ENCODE data around the gene EMC9.
A peak's percentile ranks its signal among the peaks of the same experiment; 100 is the strongest.

The EMC9 gene, protein sequence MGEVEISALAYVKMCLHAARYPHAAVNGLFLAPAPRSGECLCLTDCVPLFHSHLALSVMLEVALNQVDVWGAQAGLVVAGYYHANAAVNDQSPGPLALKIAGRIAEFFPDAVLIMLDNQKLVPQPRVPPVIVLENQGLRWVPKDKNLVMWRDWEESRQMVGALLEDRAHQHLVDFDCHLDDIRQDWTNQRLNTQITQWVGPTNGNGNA

DNA sequence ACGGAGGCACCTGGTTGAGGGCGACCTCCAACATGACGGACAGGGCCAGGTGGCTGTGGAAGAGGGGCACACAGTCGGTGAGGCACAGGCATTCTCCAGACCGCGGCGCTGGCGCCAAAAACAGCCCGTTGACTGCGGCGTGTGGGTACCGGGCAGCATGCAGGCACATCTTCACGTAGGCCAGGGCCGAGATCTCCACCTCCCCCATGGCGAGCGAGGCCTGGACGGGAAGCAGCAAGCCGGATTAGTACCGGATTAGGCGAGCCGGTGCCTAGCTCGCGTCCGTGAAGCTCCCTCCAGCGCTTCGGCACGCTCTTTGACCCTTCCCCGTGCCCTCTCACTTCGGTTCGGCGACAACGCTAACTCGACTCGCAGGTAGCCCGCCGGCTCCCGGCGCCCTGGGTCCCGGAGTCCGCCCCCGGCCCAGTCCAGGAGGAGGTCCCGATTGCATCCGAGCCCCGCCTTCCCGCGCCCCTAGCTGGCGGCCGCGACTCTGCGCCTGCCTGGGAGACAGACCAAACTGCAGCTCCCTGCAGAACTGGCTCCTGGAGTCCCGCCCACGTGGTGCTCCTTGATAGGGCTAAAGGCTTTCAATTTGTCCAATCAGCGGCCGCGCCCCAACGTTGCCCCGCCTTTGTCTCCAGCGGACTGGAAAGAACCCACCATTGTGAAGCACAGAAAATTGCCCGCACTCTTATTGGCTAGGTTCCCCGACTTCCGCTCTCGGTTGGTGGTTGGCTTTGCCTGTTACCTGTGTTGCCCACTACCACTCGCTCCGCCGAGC is at the start of gene EMC9:
Gene EMC9, minus strand, starts transcription at position 495 of the 784 bp plus-strand sequence. Its CDS starts 287 bp downstream, at position 208.
- DNase-seq (ENCODE audit: low read depth in 2 of 2), result peak; percentile 99

DNA sequence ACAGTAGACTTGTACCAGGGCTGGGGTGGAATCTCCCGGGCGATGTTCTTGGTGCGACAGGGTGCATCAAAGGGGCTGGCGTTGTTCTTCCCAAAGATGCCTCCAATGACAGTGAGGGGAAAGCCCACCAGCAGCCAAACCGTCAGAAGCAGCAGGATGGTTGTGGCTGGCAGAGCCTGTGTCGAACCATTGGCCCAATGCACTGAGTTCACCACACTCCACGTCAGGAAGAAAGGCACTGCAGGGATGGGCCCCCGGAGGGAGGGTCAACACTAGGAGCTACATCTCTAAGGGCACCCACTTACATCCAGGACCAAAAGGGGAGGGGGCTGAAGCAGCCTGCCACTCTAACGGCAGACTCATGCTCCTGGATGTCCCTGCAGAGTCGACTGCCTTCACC is 49.0 kb upstream of the EMC9 start:
- DNase-seq (ENCODE audit: low read depth in 2 of 2), result no peak

DNA sequence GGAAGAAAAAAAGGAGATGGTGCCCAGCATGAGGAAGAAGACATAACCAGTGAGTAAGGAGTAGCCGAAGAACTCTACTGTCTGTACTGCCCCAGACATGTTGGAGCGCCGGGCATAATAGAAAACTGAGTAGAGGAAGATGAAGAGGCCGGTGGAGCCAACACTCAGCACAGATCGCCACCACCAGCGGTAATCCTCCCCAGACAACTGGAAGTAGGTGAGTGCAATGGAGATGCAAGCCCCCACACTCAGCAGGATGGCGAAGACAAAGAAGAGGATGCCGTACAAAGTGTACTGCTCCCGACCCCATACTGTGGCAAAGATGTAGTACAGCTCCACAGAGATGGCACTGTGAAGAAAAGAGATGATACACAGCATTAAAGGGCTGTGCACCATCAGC is 48.1 kb upstream of the EMC9 start:
- no peak for DNase-seq (ENCODE audit: low read depth in 2 of 2)

DNA sequence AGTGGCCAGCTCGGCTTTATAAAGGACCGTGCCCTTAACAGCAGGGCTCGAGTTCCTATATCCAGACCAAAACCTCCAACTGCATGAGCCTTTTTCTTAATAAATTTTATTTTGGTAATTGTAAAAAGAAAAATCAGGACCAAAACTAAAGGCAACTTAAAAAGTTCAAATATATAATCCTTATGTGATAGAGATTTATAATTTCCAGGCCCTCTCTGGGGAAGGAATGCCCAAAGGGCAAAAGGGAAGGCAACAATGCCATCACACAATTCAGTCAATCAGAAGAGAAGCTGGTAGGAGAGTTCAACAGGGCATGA is 47.6 kb upstream of the EMC9 start:
- DNase-seq (ENCODE audit: low read depth in 2 of 2), result no peak

DNA sequence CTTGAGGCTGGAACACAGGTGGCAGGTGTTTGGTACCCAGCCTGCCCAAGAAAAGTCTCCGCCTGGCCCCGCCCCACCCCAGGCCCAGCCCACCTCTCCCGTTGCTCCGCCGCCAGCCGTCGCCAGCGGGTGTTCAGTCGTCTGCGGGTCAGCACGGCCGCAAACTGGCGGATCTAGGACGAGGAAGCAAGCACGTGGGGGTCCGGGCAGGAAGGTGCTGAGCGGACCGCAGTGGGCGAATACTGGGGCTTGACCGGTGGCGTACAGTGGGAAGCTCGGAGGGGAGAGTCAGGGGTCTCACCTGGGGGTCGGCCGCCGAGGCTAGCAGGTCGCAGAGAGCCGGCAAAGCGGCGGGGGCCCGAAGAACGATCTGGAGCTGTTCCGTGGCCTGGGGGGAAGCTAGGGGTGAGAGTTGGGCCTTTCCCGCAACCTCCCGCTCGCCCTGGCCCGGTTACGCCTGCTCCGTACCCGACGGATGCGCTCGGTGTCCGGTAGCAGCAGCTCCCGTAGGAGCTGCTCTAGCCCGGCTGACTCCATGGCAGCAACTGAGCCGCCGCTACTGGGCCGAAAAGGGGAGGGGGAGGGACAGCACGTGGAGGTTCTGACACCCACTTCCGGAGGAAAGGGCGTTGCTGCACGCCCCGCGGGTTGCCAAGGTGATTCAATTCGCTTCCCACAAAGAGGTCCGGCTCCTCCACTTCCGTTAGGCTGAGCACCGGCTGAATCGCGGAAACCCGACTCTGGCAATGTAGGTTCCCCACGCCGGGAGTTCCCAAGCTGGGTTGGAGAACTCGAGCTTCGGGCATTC is 47.1 kb upstream of the EMC9 start, which contains the start of gene IPO4:
Gene IPO4, minus strand, starts transcription at position 566 of the 808 bp plus-strand sequence. Its CDS starts 29 bp downstream, at position 537.
- peak; percentile 92 to 94 for DNase-seq (ENCODE audit: low read depth in 2 of 2)

DNA sequence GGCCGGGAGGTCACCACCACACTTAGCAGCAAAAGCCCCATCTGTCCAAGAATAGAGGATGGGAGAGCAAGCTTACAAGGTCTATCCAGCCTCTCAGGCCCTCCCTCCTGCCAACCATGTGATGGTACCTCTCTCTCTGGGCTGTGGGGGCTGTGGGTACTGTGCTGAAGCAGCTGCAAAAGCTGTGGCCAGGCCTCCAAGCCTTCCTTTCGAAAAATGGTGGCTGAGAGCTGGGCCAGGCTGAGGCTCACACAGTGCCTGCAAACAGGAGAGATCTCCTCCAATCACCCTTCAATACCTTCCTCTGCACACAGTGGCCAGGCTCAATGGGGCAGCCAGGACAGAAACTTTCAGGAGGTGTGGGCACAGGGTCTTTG is 46.1 kb upstream of the EMC9 start:
- DNase-seq (ENCODE audit: low read depth in 2 of 2), result no peak

DNA sequence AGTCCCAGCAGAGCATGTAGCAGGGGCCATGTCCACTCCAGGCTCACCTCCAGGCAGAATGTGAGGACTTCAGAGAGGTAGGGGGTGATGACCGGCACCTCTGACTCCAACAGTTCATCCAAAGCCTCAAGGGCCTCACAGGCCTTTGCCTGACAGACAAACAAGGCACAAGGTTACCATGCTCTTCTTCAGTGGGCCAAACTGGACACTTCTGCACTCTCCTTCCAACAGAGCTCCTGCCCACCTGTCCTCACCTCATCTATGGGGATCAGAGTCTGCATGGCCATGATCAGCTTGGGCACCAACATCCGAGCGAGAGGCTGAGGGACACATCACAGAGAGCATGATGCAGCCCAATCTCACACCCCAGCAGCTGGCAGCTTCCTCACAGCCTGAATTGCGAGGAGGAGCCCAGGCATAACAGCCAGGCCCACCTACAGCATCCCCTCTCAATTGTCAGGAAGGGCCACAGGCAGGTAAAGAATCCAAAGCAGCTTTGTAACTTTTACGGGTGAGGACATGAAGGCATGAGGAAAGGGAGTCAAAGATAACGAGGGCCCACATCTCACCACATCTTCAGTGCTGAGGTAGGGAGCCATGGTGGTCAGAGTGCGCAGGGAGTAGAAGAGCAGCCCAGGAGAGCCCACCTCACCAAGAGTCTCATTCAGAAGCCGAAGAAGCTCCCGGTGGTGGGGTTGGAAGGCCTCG is 45.6 kb upstream of the EMC9 start:
- no peak for DNase-seq (ENCODE audit: low read depth in 2 of 2)

DNA sequence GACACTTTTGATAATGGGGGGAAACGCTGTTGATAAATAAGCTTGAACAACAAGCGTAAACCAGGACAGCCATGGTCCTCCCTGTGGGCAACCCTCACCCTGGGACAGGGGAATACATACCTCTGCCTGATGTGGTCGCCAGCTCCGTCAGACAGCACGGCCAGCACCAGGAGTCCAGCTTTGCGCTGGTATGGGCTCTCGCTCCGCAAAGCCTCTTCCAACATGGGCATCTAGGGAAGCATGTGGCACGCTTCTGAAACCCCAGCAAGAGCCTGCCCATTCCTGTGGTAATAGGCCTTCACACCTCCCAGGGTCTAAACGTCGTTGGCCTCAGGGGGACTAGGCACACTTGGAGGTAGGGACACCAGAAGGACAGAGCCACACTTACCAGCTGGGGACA is 44.4 kb upstream of the EMC9 start:
- no peak for DNase-seq (ENCODE audit: low read depth in 2 of 2)

DNA sequence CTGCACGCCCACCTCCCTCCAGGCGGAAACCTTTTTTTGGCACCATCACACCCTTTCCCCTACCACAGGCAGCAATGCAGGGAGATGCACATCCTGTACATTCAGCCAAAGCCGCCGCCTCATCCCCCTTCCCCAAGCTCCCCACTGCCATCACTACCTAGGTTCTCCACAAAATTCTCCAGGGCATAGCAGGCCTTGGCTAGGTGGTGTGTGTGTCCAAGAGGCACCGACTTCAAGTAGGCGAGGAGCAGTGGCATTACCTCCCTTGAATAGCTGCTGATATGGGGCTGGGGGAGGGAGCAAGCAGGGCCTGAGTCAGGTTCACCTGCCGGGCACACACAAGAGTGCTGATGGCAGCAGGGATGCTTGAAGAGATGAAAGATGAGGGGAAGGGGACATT is 43.6 kb upstream of the EMC9 start:
- DNase-seq (ENCODE audit: low read depth in 2 of 2), result no peak

DNA sequence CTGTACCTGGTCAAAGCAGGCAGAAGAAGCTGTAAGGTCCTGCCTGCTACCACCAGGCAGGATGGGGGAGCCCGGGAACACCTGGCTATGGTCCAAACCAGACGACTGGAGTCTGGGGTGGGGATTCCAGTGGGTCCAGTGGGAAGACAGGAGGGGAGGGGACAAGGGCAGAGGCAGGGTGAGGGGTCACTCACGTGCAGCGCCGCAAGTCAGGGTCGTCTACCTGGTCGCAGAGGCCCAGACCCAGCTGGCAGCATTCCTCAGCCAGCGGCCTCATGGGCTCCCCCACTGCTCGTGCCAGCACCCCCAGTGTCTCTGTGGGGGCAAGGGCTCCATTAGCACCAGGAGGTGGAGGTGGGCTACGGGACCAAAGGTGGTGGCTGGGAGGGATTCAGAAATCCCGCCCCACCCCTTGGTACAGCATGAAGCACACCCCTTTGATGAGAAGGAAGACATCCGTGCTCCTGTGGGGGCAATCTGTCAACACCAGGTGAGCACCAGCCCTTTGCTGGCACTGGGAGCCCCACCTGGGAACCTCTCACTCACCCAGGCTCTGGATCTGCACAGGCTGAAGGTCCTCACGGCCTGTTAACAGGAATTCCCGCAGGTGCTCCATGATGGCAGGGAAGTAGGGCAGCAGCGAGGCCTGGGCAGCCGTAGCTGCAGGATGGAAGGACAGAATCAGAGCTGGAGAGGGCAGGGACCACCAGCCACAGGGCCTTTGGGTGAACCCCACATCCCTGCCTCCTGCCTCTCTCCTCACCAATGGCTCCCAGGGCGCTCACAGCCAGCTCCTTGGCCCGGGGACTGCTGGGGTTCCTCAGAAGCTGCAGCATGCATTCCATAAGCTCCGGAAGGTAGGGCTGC is 42.9 kb upstream of the EMC9 start:
- no peak for DNase-seq (ENCODE audit: low read depth in 2 of 2)

DNA sequence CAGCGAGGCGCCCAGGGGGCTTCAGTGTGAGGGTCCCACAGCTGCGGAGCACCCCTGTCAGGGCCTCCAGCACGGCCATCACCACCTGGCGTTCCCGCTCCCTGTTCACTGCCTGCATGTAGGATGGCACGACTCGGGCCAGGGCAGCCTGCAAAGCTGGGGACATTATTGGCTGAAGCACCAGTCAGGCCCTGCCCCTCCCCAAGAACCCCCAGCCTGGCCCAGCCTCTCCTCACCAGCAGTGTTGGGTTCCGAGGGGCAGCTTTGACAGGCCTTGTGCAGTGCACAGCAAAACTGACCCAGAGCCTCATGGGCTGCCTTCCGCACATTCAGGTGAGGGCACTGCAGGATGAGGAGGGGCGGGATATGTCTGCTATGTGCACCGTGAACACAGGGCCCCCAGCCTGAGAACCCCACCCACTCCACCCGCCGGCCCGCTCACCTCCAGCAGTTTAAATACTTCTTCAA is 41.7 kb upstream of the EMC9 start:
- DNase-seq (ENCODE audit: low read depth in 2 of 2), result no peak

DNA sequence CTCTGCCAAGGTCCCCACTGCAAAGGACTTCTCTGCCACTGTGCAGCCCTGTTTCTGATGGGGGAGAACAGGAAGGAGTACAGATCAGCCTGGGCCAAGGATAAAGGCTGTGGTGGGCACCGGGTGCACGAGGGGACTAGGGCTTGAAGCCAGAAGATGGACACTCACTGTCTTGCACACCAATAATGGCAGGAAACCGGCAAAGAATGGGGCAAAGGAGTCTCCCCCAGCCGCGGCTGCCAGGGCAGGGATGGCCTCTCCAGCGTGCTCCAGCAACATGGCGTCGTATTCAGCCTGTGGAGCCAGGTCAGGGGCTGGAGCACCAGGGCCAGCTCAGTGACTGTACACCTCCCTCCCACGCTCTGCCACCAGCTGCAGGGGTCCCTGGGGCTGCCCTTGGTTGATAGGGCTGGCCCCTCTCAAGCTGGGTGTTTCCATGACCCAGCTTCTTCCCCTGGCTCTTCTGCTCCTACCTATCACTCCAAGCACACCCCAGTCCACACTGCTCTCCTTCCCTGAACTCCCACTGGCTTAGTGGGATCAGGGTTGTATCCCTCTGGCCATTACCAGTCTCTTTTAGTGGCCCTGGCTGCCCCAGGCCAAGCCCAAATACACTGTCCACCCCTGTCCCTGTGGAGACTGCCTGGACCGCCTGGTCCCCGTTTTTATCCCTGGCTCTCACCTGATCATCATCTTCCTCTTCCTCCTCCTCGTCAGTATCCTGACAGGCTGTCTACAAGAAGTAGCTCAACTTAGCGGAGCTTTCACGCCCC is 40.9 kb upstream of the EMC9 start:
- DNase-seq (ENCODE audit: low read depth in 2 of 2), result no peak

DNA sequence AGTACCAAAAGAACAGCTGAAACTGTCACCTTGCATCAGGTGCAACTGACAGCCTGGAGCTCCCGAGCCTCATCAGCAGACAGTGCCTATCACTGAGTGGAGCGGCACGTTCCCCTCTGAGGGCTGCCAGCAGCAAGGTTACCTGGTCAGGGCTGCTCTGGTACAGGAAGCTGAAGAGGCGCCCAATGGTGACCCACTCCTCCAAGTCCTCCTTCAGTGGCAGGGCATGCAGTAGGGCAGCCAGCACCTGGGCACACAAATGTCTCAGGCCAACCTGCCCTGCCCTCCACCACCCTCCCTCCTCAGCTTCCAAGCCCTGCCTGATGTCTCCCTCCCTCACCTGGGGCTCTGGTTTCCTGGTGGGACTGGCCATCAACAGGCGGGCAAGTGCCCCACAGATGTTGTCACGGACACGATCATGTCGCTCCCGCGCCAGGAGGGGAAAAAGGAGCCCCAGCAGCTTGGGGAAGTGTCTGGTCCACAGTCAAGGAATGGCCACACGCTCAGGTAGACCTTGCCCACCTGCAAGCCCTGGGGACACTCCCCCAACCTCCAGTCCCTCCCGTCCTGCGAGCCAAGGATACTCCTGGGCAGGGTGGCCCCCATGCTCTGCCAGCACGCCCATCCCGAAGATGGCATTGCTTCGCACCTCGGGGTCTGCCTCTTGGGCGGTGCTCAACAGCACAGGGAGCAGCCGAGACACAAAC is 40.1 kb upstream of the EMC9 start:
- DNase-seq (ENCODE audit: low read depth in 2 of 2), result no peak

DNA sequence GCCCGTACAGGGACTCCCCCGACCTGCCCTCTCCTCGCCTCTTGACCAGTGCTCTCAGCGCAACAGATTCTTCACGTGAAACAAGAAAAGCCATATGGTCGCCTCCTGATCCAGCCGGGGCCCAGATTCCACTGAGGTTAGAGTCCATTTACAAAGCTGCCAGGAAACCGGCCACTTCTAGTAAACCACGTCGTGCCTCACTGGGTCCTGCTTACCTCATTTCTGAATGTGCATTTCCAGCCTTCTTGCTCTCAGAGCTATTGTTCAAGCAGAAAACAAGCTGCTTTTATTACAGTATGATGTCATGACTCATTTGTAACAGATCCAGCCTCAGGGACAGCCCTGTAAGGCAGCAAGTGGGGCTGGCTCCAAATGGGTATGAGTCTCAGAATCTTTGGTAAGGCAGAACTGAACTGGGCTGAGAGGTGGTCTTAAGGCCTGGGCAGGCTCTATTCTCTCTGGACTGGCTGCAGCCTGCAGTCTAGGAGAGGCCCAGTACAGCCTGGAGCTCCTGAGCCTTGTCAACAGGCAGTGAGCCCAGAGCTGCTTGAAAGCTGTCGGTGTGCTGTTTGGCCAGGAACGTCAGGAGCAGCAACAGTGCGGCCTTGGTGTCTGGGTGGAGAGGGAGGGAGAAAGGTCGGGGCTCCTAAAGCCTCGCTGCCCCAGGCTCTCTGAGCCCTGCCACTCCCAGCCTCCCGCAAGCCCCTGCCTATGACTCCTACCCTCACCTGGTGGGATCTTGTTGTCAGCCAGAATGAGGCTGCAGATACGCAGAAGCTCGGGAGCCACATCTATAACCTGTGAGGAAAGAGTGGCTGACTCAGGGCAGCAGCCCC is 38.8 kb upstream of the EMC9 start:
- DNase-seq (ENCODE audit: low read depth in 2 of 2), result no peak

DNA sequence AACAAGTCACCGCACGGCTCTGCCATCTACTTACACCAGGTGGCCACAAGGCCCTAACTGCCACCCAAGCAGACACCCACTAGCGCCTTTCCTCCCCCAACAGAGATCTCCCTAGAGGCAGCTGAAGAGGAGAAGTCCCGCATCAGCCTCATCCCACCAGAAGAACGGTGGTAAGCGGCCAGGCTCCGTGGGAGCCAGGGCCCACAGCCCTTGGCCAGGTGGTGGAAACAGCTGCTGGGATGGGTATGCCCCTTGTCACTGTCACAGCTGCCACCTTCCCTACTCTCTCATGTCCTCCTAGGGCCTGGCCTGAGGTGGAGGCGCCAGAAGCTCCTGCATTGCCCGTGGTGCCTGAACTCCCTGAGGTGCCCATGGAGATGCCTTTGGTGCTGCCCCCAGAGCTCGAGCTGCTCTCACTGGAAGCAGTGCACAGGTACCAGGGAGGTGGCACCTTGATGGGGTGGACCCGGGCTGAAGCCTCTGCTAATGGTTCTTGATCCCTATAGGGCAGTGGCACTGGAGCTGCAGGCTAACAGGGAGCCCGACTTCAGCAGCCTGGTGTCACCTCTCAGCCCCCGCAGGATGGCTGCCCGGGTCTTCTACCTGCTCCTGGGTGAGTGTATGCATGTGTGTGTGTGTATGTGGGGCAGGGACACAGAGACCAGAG is 38.0 kb upstream of the EMC9 start:
- no peak for DNase-seq (ENCODE audit: low read depth in 2 of 2)

DNA sequence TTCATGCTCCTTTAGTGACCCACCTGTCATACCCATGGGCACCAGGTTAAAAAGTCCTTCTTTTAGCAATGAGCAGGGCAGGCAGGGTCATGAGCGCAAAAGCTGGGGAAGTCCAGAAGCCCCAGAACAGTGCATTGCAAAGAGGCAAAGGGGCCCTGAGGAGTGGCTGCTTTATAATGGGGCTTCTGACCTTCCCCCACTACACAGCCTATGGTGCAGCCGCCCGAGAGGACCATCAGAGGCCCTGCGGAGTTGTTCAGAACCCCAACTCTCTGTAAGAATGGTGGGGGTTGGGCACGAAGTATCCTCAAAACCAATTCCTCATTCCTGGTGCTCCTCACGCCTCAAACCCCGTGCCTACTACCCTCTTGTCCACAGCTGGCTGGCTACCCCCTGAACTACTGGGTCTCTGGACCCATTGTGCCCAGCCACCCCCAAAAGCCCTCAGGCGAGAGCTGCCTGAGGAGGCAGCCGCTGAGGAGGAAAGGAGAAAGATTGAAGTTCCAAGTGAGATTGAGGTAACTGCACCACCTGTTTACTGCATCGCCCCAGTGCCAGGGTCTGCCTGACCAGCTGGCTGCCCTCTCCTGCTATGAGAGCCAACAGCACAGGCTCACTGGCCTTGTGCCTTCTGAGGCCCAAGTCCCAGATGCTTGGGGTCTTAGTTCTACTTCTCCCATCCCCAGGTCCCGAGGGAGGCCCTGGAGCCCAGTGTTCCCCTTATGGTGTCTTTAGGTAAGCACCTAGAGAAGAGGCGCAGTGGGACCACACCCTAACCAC is 37.2 kb upstream of the EMC9 start:
- no peak for DNase-seq (ENCODE audit: low read depth in 2 of 2)

DNA sequence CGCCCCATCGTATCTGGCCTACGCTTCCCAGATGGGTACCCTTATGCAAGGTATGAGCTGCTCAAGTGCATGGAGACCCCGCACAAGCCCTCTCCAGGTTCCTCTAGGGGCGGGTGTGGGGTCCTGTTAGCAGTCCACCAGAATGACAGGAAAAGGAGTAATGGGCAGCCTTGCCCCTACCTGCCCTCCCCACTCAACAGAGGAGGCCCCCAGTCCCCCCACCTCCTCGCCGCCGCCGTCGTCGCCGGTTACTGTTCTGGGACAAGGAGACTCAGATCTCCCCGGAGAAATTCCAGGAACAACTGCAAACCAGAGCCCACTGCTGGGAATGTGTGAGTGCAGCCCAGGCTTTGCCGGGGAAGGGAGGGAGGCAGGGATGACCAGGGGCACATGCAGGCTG is 36.5 kb upstream of the EMC9 start:
- no peak for DNase-seq (ENCODE audit: low read depth in 2 of 2)
